Measurements from ENCODE around the gene KDELR3.

The KDELR3 gene

GRCh38 chr22:38427465-38427864 lies 40.4 kb upstream of the KDELR3 start:
- Histone ChIP-seq H4K20me1 (ENCODE audit: insufficient read depth, low read length) (no peaks in the 10 kb centered on the region), H3K36me3 (ENCODE audit: insufficient read depth, low read length) (no peaks in the 10 kb centered on the region), H3K9ac (ENCODE audit: low read length) (no peak overlapping the region), H3K79me2 (ENCODE audit: insufficient read depth, low read length) (no peaks in the 10 kb centered on the region), H3K27ac (ENCODE audit: low read depth, low read length, poor library complexity, severe bottlenecking) (no peak overlapping the region), H3K9me3 (ENCODE audit: low read length) (no peaks in the 10 kb centered on the region), H3K4me1 (ENCODE audit: insufficient read depth, low read length, severe bottlenecking) (no peaks in the 10 kb centered on the region), H3F3A (ENCODE audit: insufficient read depth, low read length) (no peaks in the 10 kb centered on the region), H3K4me2 (ENCODE audit: low read length) (no peak overlapping the region), H3K27me3 (ENCODE audit: insufficient read depth, low read length) (no peaks in the 10 kb centered on the region), H2AFZ (ENCODE audit: low read length) (no peak overlapping the region), H3K4me3 (ENCODE audit: low read depth, low read length, poor library complexity, severe bottlenecking) (no peak overlapping the region), H3K9me2 (ENCODE audit: low read depth, low read length) (no peaks in the 10 kb centered on the region)
- TF ChIP-seq EZH2 (IDR thresholded peaks at IDR 0.05; ENCODE audit: borderline replicate concordance, low read length): no peak
- TF ChIP-seq CTCF (IDR thresholded peaks at IDR 0.05; ENCODE audit: low read length): no peak

- no peak for TF ChIP-seq EZH2 (IDR thresholded peaks at IDR 0.05; ENCODE audit: borderline replicate concordance, low read length)
- no peak for TF ChIP-seq CTCF (IDR thresholded peaks at IDR 0.05; ENCODE audit: low read length)
- no peak overlapping the region for H2AFZ ChIP-seq (ENCODE audit: low read length)
- no peaks in the 10 kb centered on the region for H3K4me1 ChIP-seq (ENCODE audit: insufficient read depth, low read length, severe bottlenecking)
- H3K36me3 ChIP-seq (ENCODE audit: insufficient read depth, low read length): no peaks in the 10 kb centered on the region
- no peaks in the 10 kb centered on the region for H4K20me1 ChIP-seq (ENCODE audit: insufficient read depth, low read length)
- no peak overlapping the region for H3K9ac ChIP-seq (ENCODE audit: low read length)
- no peaks in the 10 kb centered on the region for H3K27me3 ChIP-seq (ENCODE audit: insufficient read depth, low read length)
- H3K9me3 ChIP-seq (ENCODE audit: low read length): no peaks in the 10 kb centered on the region
- H3K27ac ChIP-seq (ENCODE audit: low read depth, low read length, poor library complexity, severe bottlenecking): no peak overlapping the region
- H3K4me2 ChIP-seq (ENCODE audit: low read length): no peak overlapping the region
- H3K79me2 ChIP-seq (ENCODE audit: insufficient read depth, low read length): no peaks in the 10 kb centered on the region
- H3K9me2 ChIP-seq (ENCODE audit: low read depth, low read length): no peaks in the 10 kb centered on the region
- H3K4me3 ChIP-seq (ENCODE audit: low read depth, low read length, poor library complexity, severe bottlenecking): no peak overlapping the region
- H3F3A ChIP-seq (ENCODE audit: insufficient read depth, low read length): no peaks in the 10 kb centered on the region
Observed at GRCh38 chr22:38427940-38428339, 40.0 kb upstream of the KDELR3 start.

GRCh38 chr22:38428714-38429113 lies 39.2 kb upstream of the KDELR3 start:
- Histone ChIP-seq H3K4me1 (ENCODE audit: insufficient read depth, low read length, severe bottlenecking) (no peaks in the 10 kb centered on the region), H3K27me3 (ENCODE audit: insufficient read depth, low read length) (no peaks in the 10 kb centered on the region), H3K79me2 (ENCODE audit: insufficient read depth, low read length) (no peaks in the 10 kb centered on the region), H3K9me2 (ENCODE audit: low read depth, low read length) (no peaks in the 10 kb centered on the region), H4K20me1 (ENCODE audit: insufficient read depth, low read length) (no peaks in the 10 kb centered on the region), H3F3A (ENCODE audit: insufficient read depth, low read length) (no peaks in the 10 kb centered on the region), H3K27ac (ENCODE audit: low read depth, low read length, poor library complexity, severe bottlenecking) (no peak overlapping the region), H3K4me3 (ENCODE audit: low read depth, low read length, poor library complexity, severe bottlenecking) (no peak overlapping the region), H3K9me3 (ENCODE audit: low read length) (no peaks in the 10 kb centered on the region), H3K4me2 (ENCODE audit: low read length) (no peak overlapping the region), H2AFZ (ENCODE audit: low read length) (no peak overlapping the region), H3K36me3 (ENCODE audit: insufficient read depth, low read length) (no peaks in the 10 kb centered on the region), H3K9ac (ENCODE audit: low read length) (no peak overlapping the region)
- TF ChIP-seq EZH2 (IDR thresholded peaks at IDR 0.05; ENCODE audit: borderline replicate concordance, low read length) (no peak), CTCF (IDR thresholded peaks at IDR 0.05; ENCODE audit: low read length) (no peak)

Data from OCI-LY1 (cell line).